ENCODE data around the gene PIK3R1.
A peak's percentile ranks its signal among the peaks of the same experiment; 100 is the strongest.

The PIK3R1 gene

GRCh38 chr5:68268852-68269130 is 53.2 kb downstream of the PIK3R1 start:
- DNase-seq, result no peak

- no peak for DNase-seq
Measured at GRCh38 chr5:68269820-68270219, 54.3 kb downstream of the PIK3R1 start.

- DNase-seq, result no peak
Measured at GRCh38 chr5:68270399-68270975, 54.9 kb downstream of the PIK3R1 start.

- no peak for DNase-seq
Measured at GRCh38 chr5:68271124-68271523, 55.6 kb downstream of the PIK3R1 start.

GRCh38 chr5:68272289-68272688 is 56.7 kb downstream of the PIK3R1 start:
- DNase-seq, result no peak

- no peak for DNase-seq
Measured at GRCh38 chr5:68273717-68274409, 58.3 kb downstream of the PIK3R1 start.

- no peak for DNase-seq
Measured at GRCh38 chr5:68274847-68275651, 59.5 kb downstream of the PIK3R1 start.

- DNase-seq, result no peak
Measured at GRCh38 chr5:68276740-68277139, 61.2 kb downstream of the PIK3R1 start.

- no peak for DNase-seq
Measured at GRCh38 chr5:68277431-68277830, 61.9 kb downstream of the PIK3R1 start.

- DNase-seq, result no peak
Measured at GRCh38 chr5:68279984-68280383, 64.4 kb downstream of the PIK3R1 start.

GRCh38 chr5:68282001-68282400 is 66.4 kb downstream of the PIK3R1 start:
- no peak for DNase-seq

GRCh38 chr5:68283766-68284165 is 68.2 kb downstream of the PIK3R1 start:
- DNase-seq, result no peak

GRCh38 chr5:68285075-68285840 is 69.7 kb downstream of the PIK3R1 start:
- no peak for DNase-seq

GRCh38 chr5:68285851-68286611 is 70.5 kb downstream of the PIK3R1 start:
- peak in 1 of 51 donors; percentile 79 for DNase-seq

GRCh38 chr5:68286612-68286912 is 71.0 kb downstream of the PIK3R1 start:
- no peak for DNase-seq

GRCh38 chr5:68287631-68287975 is 72.0 kb downstream of the PIK3R1 start:
- no peak for DNase-seq

- DNase-seq, result peak; percentile 14 to 91 (median 75)
Measured at GRCh38 chr5:68287976-68288706, 72.6 kb downstream of the PIK3R1 start.

GRCh38 chr5:68288707-68289134 is 73.2 kb downstream of the PIK3R1 start:
- peak in 11 of 51 donors; percentile 13 to 65 (median 26) for DNase-seq

- no peak for DNase-seq
Measured at GRCh38 chr5:68289498-68289897, 73.9 kb downstream of the PIK3R1 start.

GRCh38 chr5:68290260-68290674 is 74.7 kb downstream of the PIK3R1 start:
- DNase-seq, result peak in 16 of 51 donors; percentile 3 to 86 (median 20)

GRCh38 chr5:68290847-68291246 is 75.3 kb downstream of the PIK3R1 start:
- no peak for DNase-seq
